ENCODE measurements around the gene MAMDC4.
"Not testable (repeated sequence)": the region's sequence is repeated elsewhere in the genome, so short reads cannot be mapped to it uniquely, and the experiment has no call there.

MAMDC4 gene

GRCh38 chr9:136863623-136864273 lies 11.6 kb downstream of the MAMDC4 start:
- Histone ChIP-seq H3K4me3 (ENCODE audit: low read depth, low read length) (no peak overlapping the region), H3K9me3 (peaks cover 3% of the 10 kb centered on the region; the same call in 1 of the 2 replicates), H3K27me3 (no peaks in the 10 kb centered on the region), H3K4me1 (peaks cover 9% of the 10 kb centered on the region), H3K36me3 (peaks cover 42% of the 10 kb centered on the region)
- no peak for DNase-seq
- TF ChIP-seq CTCF (IDR thresholded peaks at IDR 0.05; ENCODE audit: low read depth, low read length), result no peak

GRCh38 chr9:136865041-136865767 lies 13.1 kb downstream of the MAMDC4 start:
- H3K36me3 ChIP-seq, result peaks cover 42% of the 10 kb centered on the region
- peak overlapping the region; percentile 74 for H3K4me3 ChIP-seq (ENCODE audit: low read depth, low read length)
- H3K27me3 ChIP-seq, result no peaks in the 10 kb centered on the region
- peaks cover 3% of the 10 kb centered on the region; the same call in 1 of the 2 replicates for H3K9me3 ChIP-seq
- no peak for TF ChIP-seq CTCF (IDR thresholded peaks at IDR 0.05; ENCODE audit: low read depth, low read length)
- no peak for DNase-seq
- H3K4me1 ChIP-seq, result no peaks in the 10 kb centered on the region

DNA sequence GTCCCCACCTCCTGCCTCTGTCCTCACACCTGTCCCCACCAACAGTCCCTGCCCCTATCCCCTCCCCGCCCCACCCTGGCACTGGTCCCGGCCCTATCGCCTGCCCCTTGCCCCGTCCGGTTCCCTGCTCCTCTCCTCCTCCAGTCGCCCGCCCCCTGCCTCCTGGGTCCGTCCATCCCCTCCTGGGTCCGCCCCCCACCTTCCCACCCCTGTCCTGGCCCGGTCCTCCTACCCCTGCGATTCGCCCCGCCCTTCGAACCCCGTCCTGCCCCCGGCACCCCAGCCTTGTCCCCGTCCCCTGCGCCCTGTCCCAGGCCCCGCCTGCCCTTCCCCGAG lies 13.6 kb downstream of the MAMDC4 start:
- peaks cover 5% of the 10 kb centered on the region; the same call in 1 of the 2 replicates for H3K9me3 ChIP-seq
- no peaks in the 10 kb centered on the region for H3K4me1 ChIP-seq
- TF ChIP-seq CTCF (IDR thresholded peaks at IDR 0.05; ENCODE audit: low read depth, low read length), result no peak
- no peaks in the 10 kb centered on the region for H3K27me3 ChIP-seq
- peaks cover 40% of the 10 kb centered on the region for H3K36me3 ChIP-seq
- H3K4me3 ChIP-seq (ENCODE audit: low read depth, low read length), result peak overlapping the region; percentile 74
- DNase-seq, result peak; percentile 29

GRCh38 chr9:136866898-136867421 lies 14.8 kb downstream of the MAMDC4 start:
- H3K4me1 ChIP-seq, DNase-seq, H3K27me3 ChIP-seq: not testable (repeated sequence)
- H3K9me3 ChIP-seq, result peaks cover 10% of the 10 kb centered on the region; the same call in 1 of the 2 replicates
- peaks cover 29% of the 10 kb centered on the region for H3K36me3 ChIP-seq
- H3K4me3 ChIP-seq (ENCODE audit: low read depth, low read length), result peak overlapping the region; percentile 40

DNA sequence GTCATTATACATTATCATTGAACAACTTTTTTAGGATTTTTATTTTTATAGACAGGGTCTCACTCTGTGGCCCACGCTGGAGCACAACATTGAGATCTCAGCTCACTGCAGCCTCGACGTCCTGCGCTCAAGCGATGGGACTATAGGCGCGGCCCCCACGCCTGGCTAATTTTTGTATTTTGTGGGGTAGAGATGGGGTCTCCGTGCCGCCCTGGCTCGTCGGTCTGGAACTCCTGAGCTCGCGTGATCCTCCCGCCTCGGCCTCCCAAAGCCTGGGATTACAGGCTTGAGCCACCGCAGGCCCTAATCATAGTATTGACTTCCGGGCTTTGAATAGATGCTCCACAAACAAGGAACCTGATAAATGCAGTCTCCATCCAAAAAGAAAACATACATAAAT lies 15.3 kb downstream of the MAMDC4 start:
- peaks cover 10% of the 10 kb centered on the region; the same call in 1 of the 2 replicates for H3K9me3 ChIP-seq
- no peak for TF ChIP-seq CTCF (IDR thresholded peaks at IDR 0.05; ENCODE audit: low read depth, low read length)
- H3K4me3 ChIP-seq (ENCODE audit: low read depth, low read length), result no peak overlapping the region
- no peak for DNase-seq
- no peaks in the 10 kb centered on the region for H3K27me3 ChIP-seq
- H3K4me1 ChIP-seq, result no peaks in the 10 kb centered on the region
- peaks cover 24% of the 10 kb centered on the region for H3K36me3 ChIP-seq

- H3K4me1 ChIP-seq, result no peaks in the 10 kb centered on the region
Measured at GRCh38 chr9:136867917-136868316, 15.8 kb downstream of the MAMDC4 start.

More at GRCh38 chr9:136867917-136868316, 15.8 kb downstream of the MAMDC4 start:
- no peak overlapping the region for H3K4me3 ChIP-seq (ENCODE audit: low read depth, low read length)
- peaks cover 19% of the 10 kb centered on the region for H3K36me3 ChIP-seq
- no peaks in the 10 kb centered on the region for H3K27me3 ChIP-seq
- no peak for DNase-seq
- H3K9me3 ChIP-seq, result peaks cover 10% of the 10 kb centered on the region; the same call in 1 of the 2 replicates
- no peak for TF ChIP-seq CTCF (IDR thresholded peaks at IDR 0.05; ENCODE audit: low read depth, low read length)

All from BE2C (cell line).